ENCODE results near the gene LAPTM5.

DNA sequence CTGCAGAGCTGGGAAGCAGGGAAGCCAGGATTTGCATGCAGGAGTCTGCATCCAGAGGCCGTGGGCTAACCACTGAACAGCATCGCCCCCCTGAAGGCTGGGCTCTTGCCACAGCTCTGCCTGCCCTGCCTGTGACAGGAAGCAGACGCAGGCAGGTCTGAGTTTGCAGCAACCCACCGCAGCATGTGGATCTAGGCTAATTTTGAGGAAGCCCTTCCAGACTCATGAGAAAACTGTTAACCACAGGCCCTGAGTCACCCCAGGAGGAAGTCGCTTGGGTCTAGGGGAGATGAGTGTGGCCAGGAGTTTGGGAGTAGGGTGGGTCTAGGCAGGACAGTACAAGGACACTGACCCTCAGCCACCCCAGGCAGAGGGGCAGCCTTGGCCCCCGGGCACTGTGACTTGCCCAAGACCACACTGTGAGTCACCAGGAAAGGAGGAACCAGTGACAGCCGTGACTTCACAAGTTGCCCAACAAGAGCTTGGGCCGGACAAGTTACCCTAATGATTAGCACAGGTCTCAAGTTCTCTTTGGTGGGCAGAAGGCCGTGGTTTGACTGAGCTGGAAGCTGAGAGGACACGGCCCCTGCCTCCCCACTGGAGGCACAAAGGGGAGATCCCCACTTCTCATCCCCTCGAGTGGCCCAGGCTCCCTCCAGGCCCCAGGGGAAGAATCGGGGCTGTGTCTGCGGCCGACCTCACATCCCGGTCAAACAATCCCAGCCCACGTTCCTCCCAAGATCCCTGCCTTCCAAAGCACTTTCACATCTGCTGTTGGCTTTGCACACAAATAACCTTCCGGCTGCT, 826 bp downstream of the LAPTM5 start:
- TF ChIP-seq EZH2 (IDR thresholded peaks at IDR 0.05) = no peak
- TF ChIP-seq, protein P1, sequence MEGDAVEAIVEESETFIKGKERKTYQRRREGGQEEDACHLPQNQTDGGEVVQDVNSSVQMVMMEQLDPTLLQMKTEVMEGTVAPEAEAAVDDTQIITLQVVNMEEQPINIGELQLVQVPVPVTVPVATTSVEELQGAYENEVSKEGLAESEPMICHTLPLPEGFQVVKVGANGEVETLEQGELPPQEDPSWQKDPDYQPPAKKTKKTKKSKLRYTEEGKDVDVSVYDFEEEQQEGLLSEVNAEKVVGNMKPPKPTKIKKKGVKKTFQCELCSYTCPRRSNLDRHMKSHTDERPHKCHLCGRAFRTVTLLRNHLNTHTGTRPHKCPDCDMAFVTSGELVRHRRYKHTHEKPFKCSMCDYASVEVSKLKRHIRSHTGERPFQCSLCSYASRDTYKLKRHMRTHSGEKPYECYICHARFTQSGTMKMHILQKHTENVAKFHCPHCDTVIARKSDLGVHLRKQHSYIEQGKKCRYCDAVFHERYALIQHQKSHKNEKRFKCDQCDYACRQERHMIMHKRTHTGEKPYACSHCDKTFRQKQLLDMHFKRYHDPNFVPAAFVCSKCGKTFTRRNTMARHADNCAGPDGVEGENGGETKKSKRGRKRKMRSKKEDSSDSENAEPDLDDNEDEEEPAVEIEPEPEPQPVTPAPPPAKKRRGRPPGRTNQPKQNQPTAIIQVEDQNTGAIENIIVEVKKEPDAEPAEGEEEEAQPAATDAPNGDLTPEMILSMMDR (IDR thresholded peaks at IDR 0.05) = no peak

All from neural progenitor cell (in vitro differentiated cells).